ENCODE measurements around the gene GALNT9.

Gene GALNT9

DNA sequence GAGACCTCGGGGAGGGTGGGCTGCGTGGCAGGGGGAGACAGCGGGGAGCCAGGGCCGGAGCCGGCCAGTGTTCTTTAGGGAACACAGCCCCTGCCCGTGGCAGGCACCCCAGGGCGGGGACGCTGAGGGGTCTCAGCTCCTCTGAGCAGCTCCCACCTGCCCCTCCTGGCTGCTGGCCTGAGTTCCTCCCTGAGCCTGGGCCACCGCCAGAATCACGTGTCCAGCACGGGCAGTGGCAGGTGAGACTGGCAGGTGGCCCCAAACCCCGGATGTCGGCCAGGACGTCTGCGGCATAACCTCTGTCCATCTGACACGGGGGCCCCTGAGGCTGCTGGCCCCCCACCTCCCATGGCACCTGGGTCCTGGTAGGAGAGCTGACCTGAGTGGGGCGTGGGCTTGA, 160.0 kb downstream of the GALNT9 start:
- DNase-seq (ENCODE audit: low read depth in 2 of 2): no peak

DNA sequence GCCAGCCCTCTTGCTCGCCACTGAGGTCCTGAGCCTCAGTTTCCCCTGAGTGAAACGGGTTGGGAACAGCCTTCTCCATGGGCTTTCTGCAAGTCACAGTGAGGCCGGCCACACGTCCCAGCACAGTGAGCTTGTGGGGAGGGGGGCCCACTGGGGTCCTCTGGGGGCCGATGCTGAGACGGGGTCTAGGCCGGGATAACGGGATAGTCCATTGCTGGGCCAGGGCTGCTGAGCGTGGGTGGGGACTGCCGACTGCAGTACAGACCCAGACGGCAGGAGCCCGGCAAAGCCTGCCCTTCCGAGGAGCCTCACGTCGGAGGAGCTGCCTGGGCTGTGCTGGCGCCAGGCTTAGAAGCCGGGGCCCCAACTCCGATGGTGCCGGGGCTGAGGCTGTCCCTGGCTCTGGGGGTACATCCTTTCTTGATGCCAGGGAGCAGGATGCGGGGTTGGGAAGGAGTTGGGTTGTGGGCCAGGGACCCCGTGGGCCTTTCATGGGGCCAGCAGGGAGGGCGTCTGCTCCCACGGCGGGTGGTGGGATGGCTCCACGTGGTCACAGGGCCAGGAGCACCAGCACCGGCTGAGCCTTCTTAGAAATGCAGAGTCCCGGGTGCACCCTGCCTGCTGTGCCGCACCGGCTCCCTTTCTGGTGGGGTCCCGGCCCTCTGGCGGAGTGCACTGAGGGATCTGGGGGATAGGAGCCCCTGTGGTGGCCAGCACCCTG, 160.9 kb downstream of the GALNT9 start:
- no peak for DNase-seq (ENCODE audit: low read depth in 2 of 2)

DNA sequence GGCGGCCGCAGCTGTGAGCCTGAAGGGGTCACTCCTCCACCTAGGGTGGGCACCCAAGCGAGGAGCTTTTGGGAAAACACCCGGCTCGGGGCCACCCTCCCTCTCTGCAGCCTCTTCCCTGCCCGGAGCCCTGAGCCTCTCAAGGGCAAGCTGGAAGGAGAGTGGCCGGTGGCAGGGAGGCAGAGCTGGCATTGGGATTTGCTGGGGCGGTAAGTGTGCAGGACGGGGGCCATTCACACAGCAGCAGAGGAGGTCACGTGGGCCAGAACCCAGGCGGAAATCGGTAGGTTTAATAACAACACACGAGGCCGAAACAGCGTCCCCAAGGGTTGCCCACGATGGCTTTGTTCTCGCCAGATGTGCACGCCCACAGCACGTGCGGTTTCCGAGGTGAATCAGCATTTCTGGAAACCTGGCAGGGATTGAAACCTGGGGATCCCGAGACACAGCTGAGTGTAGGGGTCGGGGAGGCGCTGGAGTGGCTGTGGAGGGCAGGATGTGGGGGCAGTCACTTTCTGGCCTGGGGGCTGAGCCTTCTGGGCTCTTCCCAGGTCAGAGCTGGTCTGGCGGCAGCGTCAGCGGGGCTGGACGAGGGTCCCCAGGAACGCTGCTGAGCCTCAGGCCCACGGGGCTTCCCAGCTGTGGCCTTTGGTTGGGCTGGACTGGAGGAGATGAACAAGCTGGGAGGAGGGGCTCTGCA, 161.6 kb downstream of the GALNT9 start:
- no peak for DNase-seq (ENCODE audit: low read depth in 2 of 2)

DNA sequence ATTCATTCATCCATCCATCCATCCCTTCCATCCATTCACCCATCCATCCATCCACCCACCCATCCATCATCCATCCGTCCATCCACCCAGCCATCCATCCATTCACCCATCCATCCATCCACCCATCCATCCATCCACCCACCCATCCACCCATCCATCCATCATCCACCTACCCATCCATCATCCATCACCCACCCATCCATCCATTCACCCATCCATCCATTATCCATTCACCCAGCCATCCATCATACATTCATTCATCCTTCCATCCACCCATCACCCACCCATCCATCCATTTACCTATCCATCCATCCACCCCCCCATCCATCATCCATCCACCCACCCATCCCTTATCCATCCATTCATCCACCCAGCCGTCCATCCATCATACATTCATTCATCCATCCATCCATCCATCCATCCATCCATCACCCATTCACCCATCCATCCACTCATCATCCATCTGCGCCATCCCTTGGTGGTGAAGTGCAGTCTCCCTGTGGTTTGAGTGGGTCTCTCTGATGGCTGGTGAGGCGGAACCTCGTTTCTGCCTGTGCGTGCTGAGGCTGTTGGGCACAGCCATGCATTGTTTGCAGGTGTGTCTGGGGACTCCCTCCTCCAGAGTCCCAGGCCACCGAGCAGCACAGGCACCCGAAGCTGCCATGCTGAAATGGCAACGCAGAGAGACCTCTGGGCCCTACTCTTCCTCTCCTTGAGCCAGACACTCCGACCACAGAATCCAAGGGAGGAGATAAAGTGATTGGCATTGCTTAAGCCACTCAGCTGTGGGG, 162.4 kb downstream of the GALNT9 start:
- no peak for DNase-seq (ENCODE audit: low read depth in 2 of 2)

DNA sequence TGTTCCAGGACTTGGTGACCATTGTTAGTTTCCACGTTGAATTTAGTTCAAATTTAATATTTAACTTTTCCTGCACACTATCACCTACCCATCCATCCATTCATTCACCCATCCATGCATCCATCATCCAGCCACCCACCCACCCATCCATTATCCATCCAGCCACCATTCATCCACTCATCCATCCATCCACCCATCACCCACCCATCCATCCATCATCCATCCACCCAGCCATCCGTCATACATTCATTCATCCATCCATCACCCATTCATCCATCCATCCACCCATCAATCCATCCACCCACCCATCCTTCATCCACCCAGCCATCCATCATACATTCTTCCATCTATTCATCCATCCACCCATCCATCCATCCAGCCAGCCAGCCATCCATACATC, 163.3 kb downstream of the GALNT9 start:
- no peak for DNase-seq (ENCODE audit: low read depth in 2 of 2)

DNA sequence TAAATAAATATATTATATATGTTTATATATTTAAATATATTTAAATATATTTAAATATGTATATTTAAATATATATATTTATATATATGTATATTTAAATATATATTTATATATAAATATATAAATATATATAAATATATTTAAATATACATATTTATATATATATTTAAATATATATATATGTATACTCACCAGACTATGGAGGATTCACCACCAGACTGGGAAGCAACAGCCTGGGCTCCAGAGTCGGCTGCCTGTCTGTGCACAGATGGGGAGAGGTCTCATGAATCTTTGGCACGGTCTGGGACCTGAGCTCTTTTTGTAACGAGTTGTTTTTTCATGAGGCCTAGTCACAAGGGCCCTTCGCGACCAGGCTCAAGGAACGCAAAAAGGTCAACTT, 163.8 kb downstream of the GALNT9 start:
- no peak for DNase-seq (ENCODE audit: low read depth in 2 of 2)

DNA sequence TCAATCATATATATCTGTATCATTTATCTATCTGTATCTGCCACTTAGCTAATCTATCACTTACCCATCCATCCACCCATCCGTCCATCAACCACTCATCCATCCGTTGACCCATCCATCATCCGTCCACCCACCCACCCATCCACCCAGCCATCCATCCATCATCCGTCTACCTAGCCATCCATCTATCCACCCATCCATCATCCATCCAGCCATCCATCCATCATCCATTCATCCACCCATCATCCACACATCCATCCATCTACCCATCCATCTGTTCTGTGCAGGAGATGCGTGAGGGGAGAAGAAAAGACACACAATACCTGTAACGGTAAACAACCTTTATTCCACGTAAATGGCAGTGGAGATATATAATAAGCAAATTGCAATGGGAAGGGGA, 165.0 kb downstream of the GALNT9 start:
- DNase-seq (ENCODE audit: low read depth in 2 of 2): no peak

DNA sequence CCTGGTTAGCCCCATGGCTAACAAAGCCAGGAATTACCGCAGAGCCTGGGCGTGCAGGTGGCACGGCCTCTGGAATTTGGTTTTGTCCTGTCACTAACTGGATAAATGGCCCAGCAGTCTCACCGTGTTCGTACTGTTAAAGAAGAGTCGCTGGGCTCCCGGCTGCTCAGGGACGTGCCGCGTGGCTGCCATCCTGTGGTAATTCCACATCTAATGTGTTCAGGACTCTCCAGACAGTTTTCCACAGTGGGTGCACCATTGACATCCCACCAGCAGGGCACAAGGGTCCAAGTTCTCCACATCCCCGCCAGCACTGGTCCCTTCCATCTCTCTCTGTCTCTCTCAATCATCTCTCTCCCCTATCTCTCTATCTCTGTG, 165.5 kb downstream of the GALNT9 start:
- DNase-seq (ENCODE audit: low read depth in 2 of 2): no peak

DNA sequence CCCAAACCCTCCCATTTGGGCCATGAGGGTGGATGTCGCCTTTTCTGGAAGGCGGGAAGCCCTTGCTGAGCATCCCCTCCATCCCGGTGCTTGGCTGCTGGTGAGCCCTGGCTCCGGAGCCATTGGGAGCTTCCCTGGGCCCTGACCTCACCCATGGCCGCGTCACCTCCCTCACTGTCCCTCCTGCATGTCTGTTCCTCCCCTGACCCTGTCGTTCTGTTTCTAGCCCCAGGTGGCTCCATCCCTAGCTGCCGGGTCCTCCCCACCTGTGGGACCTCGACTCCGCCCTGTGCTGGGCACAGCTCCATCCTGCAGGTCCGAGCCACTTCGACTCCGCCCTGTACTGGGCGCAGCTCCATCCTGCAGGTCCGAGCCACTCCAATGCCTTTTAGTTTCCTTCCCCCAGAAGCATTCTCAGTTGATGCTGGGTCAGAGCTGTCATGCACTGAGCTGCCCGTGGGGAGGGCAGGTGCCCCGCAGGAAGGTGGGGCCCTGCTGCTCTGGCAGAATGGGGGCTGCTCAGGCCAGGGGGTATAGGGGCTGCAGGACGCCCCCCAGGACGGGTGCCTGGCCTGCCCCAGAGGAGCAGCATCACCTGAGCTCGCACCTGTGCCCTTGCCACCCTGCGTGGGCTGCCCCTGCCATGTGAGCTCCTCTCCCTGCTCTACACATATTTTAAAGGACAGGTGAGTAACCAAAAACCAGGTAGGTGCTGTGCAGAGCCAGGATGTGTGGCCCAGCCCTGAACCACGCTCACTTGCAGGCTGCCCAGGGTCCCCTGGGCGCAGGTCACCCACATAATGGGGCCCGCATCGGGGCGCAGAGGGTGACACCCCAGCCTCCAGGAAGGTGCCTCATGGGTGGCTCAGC, 166.1 kb downstream of the GALNT9 start:
- no peak for DNase-seq (ENCODE audit: low read depth in 2 of 2)

DNA sequence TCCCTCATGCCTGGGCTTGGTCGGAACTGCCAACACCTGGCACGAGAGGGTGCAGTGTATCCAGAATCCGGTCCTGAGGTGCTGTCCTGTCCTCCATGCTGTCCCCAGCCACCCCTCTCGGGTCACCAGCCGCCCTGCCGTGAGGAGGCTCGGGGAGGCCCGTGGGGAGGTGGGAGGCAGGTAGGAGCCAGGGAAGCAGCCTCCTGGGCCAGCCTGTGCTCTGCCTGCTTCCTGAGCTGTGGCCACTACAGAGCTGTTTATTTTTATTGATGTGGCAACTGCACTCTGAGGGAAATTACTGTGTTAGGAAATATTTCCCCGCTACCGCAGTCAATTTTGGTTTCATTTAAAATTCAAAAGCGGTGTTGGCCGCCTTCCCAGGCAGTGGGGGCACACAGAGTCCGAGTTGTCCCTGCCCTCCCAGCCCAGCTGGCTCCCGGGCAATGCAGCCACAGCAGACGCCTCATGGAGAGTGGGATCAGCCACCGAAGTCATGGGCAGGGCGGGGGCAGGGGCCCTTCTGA, 166.8 kb downstream of the GALNT9 start:
- DNase-seq (ENCODE audit: low read depth in 2 of 2): no peak

DNA sequence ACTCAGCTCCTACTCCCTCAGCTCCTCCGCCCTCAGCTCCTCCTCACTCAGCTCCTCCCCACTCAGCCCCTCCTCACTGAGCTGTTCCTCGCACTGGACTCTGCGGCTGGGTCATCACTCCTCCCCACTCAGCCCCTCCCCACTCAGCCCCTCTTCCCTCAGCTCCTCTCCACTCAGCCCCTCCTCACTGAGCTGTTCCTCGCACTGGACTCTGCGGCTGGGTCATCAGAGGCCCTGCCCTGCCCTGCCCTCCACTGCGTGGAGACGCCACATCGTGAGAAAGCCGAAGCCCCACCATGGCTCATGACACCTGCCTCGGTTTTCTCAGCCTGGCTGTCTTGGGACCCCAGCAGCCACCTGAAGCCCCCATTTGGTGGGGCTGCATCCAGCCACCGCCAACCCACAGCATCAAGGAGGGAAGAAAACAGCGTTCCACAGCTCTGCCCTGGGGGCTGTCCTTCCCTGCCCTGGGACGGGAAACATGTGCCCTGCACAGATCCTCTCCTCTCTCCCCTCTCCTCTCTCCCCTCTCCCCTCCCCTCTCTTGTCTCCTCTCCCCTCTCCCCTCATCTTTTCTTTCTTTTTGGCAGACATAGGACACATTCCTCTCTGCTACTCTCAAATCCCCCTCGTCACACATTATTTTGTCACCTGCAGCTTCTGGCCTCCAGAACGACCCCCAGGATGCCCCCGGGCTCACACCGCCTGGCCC, 167.4 kb downstream of the GALNT9 start:
- DNase-seq (ENCODE audit: low read depth in 2 of 2): no peak

DNA sequence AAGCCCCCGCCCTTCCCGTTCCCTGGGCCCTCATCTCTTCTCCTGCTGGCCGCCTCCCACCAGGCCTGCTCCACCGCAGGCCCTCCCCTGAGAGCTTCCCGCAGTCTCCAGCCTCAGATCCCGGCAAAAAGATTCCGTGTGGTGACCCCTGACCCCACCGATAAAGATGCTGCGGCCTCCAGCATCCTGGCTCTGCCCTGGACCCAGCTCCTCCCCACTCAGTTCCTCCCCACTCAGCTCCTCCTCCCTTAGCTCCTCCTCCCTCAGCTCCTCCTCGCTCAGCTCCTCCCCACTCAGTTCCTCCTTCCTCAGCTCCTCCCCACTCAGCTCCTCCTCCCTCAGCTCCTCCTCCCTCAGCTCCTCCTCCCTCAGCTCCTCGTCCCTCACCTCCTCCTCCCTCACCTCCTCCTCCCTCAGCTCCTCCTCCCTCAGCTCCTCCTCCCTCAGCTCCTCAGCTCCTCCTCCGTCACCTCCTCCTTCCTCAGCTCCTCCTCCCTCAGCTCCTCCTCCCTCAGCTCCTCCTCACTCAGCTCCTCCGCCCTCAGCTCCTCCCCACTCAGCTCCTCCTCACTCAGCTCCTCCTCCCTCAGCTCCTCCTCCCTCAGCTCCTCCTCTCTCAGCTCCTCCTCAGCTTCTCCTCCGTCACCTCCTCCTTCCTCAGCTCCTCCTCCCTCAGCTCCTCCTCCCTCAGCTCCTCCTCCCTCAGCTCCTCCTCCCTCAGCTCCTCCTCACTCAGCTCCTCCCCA, 168.2 kb downstream of the GALNT9 start:
- DNase-seq (ENCODE audit: low read depth in 2 of 2): no peak

DNA sequence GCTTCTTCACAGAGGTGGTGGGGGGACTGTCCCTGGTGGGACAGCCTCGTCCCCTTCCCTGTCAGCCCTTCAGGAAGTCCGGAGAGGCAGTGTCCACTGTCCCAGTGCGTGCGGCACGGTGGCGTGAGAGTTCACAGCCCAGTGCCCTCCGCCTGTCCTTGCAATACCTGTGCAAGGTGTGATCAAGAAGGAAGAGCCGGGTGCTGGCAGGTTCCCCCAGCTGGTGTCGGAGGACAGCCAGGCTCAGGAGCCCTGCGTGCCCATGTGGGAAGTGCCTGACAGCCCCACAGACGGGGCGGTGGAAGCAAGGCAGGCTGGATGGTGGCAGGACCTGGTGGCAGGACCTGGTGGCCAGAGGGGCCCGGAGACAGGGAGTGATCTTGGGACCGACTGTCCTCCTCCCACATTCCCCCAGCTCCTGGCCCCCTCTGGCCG, 168.8 kb downstream of the GALNT9 start:
- no peak for DNase-seq (ENCODE audit: low read depth in 2 of 2)

DNA sequence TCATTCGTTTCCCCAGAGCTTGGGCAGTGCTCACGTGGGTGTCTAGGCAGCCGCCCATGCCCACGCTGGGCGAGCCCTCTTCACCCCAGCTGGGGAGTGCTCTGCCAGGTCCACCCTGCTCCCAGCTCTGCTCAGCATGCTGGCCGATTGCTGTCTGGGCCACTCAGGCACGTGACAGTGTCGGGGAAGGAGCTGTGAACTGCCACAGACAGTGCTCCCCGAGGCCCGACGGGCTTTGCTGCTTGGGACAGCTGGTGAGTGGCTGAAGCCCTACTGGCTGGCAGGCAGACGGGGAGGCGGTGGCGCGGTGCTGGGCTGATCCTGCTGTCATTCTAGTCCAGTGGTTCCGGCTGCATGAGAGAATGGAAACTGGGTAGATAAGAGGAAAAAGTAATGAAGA, 169.4 kb downstream of the GALNT9 start:
- no peak for DNase-seq (ENCODE audit: low read depth in 2 of 2)

DNA sequence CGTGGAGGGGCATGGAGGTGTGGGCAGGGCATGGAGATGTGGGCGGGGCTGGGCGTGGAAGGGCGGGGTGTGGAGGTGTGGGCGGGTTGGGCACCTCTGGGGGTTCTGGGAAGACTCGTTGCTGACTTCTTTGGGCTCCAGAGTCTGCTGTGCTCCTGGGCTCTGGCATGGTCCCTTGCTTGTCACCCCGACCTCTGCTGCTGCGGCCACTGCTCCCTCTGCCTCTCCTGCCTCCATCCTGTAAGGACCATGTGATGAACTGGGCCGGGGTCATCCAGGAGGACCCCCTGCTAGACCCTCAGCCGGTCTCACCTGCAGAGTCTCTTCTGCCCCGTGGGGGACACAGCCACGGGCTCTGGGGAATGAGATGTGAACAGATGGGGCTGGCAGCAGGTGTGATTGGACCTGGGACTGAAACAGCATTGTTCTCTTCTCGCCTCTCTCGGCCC, 169.8 kb downstream of the GALNT9 start:
- DNase-seq (ENCODE audit: low read depth in 2 of 2): no peak

DNA sequence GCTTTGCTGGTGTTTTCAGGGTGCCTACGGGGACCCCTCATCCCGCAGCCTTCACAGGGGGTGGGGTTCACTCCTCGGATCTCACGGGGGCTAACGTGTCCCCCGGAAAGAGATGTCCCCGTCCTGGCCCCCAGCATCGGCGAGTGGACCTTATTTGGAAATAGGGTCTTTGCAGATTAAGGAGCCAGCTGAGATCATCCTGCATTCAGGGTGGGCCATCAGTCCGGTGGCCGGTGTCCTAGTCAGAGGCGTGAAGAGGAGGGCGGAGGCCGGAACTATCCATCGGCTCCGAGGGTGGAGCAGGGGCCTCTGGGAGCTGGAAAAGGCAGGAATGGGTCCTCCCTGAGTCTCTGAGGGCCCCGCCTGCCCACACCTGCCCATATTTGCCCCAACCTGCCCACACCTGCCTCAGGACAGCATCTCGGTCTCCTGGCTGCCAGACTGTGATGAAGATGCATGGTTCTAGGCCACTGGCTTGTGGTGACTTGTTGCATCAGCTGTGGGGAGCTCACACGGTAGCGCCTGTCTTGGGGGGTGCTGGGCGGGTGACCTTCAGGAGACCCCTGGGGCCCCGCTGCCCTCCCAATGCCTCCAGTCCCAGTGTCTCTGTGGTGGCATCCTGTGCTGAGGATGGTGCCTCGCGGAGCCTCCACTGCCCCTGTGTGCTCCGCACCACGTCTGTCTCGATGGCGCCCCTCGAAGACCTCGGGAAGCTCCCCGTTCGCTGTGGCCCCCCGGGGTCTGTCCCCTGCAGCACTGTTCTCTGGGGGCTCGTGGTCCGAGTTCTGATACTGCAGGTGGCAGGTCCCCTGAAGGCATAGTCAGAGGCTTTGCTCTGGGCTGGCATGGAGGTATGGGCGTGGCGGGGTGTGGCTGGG, 170.5 kb downstream of the GALNT9 start:
- DNase-seq (ENCODE audit: low read depth in 2 of 2): no peak

DNA sequence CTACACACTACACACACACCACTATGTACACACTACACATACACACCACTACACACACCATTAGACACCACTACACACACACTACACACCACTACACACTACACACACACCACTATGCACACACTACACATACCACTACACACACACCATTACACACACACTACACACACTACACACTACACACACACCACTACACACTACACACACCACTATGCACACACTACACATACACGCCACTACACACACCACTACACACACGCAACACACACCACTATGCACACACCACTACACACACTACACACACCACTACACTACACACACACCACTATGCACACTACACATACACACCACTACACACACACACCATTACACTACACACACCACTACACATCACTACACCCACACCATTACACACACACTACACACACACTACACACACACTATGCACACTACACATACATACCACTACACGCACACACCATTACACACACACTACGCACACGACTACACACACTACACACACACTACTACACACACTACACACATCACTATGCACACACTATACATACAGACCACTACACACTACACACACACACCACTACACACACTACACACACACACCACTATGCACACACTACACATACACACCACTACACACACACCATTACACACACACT, 171.5 kb downstream of the GALNT9 start:
- no peak for DNase-seq (ENCODE audit: low read depth in 2 of 2)

DNA sequence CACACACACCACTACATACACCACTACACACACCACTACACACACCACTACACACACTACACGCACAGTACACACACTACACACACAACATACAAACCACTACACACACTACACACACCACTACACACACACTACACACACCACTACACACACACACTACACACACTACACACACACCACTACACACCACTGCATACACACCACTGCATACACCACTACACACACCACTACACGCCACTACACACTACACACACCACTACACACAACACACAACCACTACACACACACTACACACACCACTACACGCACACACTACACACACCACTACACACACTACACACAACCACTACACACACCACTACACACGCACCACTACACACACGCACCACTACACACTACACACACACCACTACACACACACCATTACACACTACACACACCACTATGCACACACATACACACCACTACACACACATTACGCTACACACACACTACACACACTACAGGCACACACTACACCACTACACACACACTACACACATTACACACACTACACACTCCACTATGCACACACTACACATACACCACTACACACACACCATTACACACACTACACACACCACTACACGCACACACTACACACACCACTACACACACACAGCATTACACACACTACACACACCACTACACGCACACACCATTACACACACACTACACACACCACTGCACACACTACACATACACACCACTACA, 172.6 kb downstream of the GALNT9 start:
- DNase-seq (ENCODE audit: low read depth in 2 of 2): no peak
